GM19467 (cell line): ENCODE measurements around the gene SLC6A18.

Source experiments
- ATAC-seq: cut with Tn5 transposase; IDR thresholded peaks from one replicate; pipeline ENCODE4 v1.9.1; 2021; ENCODE audit warnings: mild to moderate bottlenecking, moderate library complexity; ENCODE audit not compliant: unreplicated experiment

Gene SLC6A18

DNA sequence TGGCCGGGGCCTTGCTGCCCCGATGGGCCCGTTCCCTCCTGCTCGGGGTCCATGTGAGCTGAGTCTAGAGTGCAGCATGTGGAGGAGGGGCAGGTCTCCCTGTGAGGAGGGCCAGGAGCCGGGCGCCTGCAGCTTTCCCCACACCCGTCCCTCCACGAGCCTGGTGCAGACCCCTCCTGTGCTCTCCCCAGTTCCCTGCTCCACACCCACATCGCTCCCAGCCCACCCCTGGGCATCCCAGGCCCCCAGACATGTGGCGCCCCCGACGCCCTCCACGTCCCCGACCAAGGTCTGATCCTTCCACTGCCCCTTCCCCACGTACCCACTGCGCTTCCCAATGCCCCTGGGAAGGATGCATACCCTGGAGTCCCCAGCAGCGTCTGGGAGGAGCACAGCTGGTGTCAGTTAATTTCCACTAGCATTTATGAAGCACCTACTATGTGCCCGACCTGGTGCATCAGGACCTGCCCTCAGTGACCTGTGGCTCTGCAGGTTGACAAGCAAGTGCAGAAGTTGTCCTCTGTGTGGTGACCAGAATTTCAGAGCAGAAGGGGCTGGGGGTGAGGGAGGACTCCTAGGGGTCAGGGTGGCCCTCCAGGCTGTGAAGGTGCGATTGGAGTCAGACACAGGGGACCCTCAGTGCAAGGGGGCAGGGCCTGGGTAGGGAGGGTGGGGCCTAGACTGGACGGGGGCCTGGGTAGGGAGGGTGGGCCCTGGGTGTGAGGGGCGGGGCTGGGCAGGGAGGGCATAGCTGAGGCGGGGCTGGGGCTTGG, 10.8 kb upstream of the SLC6A18 start:
- no peak for ATAC-seq

DNA sequence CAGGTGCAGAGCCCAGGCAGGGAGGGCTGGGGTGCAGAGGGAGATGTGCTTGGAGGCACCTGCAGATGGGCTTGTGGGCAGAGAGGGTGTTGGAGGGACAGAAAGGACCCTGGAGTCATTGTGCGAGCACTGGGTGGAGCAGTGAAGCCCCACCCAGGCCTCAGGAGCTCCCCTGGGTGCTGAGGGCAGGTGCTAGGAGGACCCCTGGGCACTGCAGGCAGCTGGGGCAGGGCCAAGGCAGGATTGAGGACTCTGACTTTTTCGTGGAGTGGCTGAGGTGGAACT, 10.3 kb upstream of the SLC6A18 start:
- ATAC-seq = no peak

DNA sequence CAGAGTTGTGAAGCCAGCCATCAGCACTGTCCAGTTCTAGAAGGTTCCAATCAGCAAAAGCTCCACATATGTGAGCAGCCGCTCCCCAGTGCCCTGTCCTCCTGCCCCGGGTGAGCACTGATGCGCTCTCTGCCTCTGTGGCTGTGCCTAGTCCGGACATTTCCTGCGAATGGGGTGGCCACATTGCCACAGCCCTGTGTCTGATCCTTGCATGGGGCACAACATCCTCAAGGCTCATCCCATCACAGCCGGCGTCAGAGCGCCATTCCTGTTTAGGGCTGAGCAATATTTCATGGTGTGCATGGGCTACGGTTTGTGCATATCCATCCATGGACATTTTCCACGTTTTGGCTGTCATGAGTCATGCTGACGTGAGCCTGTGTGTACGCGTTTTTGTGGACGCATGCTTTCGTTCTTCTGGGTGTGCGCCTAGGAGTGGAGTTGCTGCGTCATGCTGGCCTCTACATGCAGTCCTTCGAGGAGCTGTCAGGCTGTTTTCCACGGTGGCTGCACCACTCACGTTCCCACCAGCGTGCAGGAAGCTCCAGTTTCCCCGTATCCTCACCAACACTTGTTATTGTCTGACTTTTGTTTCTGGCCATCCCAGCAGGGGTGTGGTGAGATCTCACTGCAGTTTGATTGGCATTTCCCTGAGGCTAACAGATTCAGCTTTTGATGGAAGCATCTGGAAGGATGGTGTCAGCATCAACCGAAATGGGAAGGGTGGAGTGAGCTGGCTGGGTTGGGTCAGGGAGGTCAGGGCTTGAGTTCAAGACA, 9.7 kb upstream of the SLC6A18 start:
- no peak for ATAC-seq

DNA sequence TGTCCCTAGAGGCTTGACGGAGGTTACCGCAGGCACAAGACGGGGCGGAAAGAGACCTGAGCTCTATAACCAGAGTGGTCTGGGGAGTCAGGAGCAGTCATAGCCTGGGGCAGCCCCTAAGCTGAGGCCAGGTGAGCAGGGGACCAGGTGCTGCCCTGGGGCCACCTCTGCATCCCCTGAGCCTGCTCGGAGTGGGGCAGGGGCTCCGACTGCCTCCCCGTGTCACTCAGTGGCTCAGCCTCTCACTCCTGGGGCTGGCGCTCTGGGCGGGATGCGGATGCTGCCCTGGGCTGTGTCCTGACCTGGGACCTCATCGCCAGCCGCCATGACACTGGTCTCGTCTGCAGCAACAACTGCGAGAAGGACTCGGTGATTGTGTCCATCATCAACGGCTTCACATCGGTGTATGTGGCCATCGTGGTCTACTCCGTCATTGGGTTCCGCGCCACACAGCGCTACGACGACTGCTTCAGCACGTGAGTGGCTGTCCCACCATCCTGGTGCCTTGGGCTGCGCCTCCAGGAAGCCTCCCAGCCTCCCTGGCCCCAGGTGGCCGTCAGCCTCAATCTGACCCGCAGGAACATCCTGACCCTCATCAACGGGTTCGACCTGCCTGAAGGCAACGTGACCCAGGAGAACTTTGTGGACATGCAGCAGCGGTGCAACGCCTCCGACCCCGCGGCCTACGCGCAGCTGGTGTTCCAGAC, 8.8 kb upstream of the SLC6A18 start:
- ATAC-seq = no peak

DNA sequence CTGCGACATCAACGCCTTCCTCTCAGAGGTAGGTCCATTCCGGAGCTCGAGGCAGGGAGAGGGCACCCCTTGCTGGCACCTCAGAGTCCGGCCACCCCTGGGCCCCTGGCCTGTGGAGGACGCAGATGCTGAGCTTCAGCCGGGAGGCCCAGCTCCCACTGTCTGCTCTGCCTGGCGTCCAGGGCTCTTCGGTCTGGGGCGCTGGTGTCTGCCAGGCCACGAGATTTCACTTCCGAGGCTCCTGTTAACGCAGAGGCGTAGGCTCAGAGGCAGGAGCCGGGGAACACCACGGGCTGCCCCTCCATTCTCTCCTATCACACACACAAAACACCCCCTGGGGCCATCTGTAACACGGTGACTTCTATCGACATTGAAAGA, 8.3 kb upstream of the SLC6A18 start:
- no peak for ATAC-seq

DNA sequence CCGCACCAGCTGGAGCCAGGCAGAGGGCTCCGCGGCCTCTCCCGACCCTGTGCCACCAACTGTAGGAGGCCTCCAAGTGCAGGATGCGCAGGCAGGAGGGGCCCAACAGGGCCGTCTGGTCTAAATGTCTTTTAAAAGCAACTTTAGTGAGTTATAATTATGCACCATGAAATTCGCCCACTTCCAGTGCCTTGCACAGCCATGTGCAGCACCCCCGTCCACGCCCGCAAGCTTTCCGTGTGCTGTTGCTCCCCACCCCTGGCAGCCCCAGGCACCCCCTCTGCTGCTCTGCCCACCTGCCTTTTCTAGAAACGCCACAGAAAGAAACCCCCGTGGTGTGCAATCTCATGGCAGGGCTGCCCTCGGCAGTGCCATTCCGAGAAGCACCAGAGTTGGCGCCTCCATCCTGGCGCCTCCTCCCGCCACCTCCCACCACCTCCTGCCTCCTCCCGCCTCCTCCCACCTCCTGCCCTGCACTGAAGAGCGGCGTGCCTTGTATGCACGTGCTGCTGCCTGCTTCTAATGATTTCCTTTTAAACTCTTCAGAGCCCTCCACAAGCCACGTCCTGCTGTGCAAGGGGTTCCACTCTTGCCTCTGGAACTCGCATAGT, 7.5 kb upstream of the SLC6A18 start:
- no peak for ATAC-seq

DNA sequence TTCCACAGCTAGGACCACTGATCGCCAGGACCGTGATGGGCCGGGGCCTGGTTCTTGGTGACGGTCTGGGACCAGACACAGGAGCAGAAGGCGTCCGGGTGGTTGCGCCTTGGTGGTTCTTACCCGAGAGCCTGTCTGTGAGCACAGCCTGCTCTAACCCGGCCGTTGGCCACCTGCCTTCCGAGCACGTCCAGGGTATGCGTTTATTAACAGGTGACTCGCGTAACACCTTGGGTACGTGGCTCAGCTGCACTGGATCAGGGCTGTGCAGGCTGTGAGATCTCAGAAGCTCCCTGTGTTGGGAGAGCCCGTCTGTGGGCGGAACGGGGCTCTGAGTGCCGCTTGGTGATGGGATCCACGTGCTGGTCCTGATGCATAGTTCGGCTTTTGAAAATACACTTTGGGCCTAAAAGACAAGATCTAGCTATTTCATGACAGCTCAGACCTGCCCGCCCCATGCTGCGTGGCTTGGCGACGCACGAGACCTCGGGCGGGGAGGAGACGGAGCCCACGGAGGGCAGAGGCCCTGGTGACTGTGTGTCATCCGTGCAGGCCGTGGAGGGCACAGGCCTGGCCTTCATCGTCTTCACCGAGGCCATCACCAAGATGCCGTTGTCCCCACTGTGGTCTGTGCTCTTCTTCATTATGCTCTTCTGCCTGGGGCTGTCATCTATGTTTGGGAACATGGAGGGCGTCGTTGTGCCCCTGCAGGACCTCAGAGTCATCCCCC, 6.7 kb upstream of the SLC6A18 start:
- ATAC-seq = no peak

DNA sequence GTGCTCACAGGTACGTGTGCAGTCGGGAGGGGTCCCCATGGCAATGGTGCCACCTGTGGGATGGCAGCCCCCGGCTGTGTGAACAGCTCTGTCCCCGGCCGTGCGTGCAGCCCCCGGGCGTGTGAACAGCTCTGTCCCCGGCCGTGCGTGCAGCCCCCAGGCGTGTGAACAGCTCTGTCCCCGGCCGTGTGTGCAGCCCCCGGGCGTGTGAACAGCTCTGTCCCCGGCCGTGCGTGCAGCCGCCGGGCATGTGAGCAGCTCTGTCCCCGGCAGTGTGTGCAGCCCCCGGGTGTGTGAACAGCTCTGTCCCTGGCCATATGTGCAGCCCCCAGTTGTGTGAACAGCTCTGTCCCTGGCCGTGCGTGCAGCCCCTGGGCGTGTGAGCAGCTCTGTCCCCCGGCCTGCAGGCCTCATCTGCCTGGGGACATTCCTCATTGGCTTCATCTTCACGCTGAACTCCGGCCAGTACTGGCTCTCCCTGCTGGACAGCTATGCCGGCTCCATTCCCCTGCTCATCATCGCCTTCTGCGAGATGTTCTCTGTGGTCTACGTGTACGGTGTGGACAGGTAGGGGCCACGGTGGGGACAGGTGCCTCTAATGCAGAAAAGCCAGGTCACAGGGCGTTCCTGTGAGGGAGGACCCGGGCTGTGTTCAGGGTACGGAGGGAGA, 5.9 kb upstream of the SLC6A18 start:
- ATAC-seq = no peak

DNA sequence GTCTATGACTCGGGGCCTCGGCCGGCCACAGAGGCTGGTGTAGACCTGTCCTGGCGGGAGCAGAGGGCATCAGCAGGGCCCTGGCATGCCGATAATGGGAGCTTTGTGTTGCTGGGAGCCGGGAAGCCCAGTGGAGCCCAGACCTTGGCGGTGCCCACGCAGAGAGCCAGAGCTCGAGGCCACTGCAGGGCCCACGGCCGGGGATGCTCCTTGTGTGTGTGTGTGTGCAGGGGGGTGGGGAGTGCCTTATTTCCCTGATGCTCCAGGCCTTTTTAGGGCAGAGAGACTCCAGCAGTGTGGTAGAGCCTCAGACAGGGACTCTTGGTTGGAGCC, 5.4 kb upstream of the SLC6A18 start:
- ATAC-seq = no peak

DNA sequence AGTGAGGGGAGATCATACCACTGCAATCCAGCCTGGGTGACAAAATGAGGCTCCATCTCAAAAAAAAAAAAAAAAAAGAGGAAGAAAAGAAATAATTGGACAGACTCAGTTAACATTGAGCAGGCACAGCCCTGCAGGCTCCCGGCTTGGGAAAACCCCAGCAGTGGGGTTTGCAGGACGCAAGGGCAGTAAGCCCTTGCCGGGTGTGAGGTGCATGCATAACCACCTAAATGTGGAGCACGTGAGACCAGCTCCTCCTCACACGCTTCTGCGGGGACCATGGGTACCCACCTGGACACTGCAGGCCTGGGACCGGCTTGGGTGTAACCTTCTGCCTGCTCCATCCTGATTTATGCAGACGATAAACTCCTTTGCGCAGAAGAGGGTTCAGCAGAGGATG, 4.8 kb upstream of the SLC6A18 start:
- no peak for ATAC-seq

DNA sequence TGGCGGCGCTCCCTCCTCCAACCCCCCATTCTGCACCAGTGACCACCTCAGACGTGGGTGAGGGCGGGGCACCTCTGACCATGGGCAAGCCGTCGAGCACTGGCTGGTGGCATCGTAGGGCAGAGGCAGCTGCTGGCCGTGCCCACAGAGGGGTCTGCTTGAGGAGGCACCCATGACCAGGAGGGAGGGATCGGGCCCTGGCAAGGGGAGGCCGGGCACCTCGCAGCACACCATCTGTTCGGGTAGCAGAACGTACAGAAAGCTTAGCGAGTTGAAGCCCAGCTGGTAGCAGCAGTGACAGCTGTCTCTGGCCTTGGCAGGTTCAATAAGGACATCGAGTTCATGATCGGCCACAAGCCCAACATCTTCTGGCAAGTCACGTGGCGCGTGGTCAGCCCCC, 4.3 kb upstream of the SLC6A18 start:
- no peak for ATAC-seq

DNA sequence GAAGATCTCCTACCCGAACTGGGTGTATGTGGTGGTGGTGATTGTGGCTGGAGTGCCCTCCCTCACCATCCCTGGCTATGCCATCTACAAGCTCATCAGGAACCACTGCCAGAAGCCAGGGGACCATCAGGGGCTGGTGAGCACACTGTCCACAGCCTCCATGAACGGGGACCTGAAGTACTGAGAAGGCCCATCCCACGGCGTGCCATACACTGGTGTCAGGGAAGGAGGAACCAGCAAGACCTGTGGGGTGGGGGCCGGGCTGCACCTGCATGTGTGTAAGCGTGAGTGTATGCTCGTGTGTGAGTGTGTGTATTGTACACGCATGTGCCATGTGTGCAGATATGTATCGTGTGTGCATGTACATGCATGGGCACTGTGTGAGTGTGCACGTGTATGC, 3.5 kb upstream of the SLC6A18 start:
- no peak for ATAC-seq

DNA sequence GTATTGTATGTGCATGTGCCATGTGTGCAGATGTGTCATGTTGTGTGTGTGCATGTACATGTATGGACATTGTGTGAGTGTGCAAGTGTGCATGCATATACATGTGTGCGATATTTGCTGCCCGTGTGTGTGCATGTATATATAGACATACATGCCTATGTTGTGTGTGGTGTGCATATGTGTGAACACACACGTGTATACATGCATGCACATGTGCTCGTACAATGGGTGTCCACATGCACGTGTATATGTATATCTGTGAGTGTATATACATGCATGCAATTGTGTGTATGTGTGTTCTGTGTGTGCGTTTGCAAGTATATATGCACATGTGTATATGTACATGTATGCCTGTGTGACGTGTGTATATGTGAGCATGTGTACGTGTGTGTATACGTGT, 3.0 kb upstream of the SLC6A18 start:
- no peak for ATAC-seq

DNA sequence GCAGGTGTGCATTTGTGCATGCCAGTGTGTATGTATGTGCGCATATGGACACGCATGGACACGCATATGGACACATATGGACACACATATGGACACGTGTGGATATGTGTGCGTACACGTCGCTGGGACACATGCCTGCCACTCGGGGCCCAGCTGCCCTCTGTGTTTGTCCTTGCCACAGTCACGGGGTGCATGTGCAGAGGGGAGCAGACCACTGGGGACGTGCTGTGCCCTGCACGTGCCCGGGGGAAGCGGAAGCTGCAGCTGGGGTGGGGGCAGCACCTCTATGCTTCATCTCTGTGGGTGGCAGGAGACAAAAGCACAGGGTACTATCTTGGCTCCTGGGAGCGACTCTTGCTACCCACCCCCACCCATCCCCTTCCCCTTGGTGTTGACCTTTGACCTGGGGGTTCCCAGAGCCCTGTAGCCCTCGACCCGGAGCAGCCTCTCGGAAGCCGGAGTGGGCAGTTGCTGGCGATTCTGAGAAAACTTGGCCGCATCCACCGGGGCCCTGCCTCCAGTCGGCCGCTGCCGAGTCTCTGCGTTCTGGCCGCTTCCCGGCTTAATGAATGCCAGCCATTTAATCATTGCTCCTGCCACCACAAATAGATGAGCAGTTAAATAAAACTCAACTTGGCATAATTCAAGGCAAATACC, 2.4 kb upstream of the SLC6A18 start:
- no peak for ATAC-seq

DNA sequence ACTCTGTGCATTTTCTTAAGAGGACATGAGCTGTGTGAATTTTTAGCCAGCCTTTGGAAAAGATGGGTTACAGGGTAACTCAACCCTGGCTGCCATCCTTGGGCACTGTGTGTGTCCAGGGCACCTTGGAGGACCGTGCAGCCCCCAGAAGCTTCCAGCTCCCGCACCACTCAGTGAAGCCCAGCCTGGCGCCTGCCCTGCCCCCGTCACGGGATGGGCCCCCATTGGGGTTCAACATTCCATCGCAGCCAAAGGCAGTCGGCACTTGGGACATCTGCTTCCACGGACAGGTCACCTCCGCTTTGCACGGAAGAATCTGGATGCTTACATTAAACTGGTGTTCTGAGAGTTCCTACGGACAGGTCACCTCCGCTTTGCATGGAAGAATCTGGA, 1.9 kb upstream of the SLC6A18 start:
- no peak for ATAC-seq

DNA sequence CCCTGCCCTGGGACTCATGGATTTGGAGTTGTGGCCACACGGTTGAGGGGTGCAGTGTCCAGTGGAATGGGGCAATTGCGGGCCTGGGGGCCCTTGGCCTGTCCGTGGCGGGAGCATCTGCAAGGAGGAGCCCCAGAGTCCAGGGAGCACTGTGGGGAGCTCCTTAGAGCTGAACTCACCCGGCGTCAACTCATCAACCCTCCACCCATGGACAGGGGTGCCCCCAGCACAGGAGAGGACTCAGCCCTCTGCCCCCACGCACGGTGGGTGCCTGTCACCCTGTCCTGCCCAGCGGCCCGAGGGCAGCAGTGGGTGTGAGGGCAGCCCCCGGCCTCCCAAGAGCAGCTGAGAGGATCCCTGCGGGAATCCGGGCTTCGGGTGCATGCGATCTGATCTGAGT, 550 bp upstream of the SLC6A18 start:
- ATAC-seq = no peak

DNA sequence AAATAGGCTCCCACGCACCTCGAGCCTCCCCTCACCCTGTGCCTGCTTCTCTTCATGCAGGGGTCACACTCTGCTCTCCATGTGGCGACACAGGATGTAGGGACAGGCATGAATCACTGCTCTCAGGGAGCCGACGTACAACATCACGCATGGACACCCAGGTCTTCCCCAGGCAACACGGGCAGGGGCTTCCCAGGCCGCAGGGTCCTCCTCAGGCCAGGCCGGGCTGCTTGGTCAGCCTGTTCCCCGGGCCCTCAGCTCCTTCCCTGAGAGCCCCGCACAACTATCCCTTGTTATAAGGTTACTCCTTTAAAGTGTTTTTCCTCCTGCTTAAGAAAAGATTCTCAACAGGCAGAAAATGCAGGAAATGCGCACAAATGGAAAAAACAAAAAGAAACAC, 1.1 kb downstream of the SLC6A18 start:
- no peak for ATAC-seq

DNA sequence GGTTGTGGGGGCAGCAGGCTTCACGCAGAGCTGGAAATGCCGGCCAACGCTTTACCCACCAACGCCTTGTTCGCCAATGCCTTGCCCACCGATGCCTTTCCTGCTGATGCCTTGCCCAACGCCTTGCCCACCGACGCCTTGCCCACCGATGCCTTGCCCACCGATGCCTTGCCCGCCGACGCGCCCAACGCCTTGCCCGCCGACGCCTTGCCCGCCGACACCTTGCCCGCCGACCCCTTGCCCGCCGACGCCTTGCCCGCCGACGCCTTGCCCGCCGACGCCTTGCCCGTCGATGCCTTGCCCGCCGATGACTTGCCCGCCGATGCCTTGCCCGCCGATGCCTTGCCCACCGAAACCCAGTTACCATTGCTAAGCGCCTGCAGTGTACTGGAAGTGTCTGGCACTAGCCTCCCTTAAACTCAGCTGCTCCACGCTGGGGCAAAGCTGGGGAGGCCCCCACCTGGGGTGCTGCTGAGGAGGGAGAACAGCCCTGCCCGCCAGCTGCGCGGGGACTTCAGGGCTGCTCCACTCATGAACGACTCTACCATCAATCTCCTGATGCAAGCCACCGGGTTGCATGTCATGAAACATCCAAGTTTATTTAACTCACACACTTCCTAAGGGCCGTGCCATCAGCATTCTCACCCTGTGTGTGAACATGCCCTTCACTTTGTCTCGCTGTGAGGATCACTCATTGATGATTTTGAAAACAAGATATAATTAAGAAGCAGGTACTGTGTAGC, 1.8 kb downstream of the SLC6A18 start:
- ATAC-seq = no peak

DNA sequence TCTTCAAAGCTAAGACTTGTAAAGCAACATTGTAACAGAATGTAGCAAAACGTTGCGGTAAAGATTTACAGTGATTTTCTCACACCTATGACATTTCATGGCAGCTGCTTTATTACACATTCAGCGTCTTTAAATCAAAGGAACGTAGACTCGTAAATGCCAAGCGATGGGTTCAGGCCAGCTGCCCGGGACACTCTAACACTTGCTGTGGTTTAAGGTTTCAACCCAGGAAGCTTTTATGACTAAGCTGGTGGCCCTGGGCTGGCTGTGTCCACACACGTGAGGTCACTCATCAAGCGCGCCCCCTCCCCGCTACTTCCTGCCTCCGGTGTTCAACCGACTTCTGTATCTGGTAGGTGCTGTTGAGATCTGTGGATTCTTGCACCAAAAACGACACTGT, 2.5 kb downstream of the SLC6A18 start:
- no peak for ATAC-seq

DNA sequence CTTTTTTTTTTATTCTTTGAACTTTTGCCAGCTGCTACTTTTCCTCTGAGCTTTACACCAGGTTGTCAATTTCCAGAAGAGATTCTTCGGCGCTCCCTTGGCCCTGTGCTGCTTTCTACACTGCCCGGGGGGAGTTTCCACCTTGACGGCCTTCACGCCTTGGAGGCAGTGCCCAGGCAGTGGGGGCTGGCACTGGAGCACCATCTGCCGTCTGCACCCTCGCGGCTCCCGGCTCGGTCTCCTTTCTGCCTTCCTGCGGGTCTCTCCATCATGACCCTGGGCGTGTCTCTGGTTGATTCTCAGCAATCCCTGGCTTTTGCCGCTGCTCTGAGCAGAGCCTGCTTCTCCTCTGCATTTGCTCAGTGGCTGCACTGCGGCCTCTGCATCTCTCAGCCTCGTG, 2.9 kb downstream of the SLC6A18 start:
- no peak for ATAC-seq
